ENCODE results near the gene PCAT7. TPM values are rescaled to one million over a fixed set of nuclear protein-coding genes. Genes with fewer than 3 reads are reported as not detected.

Gene PCAT7
- total and polyA plus RNA-seq, 2 experiments from 2014 or later = 4.0 to 5.5 TPM

GRCh38 chr9:94517254-94517653, 37.6 kb upstream of the PCAT7 start (continued):
- TF ChIP-seq ZNF462 (CRISPR knock-in tag; IDR thresholded peaks at IDR 0.05) (no peak), NANOG (IDR thresholded peaks at IDR 0.05; ENCODE audit: borderline replicate concordance) (no peak), ZNF331 (CRISPR knock-in tag; IDR thresholded peaks at IDR 0.05; ENCODE audit: low read depth) (no peak), ZNF114 (CRISPR knock-in tag; IDR thresholded peaks at IDR 0.05) (no peak), JUNB (IDR thresholded peaks at IDR 0.05; ENCODE audit: unreplicated experiment) (no peak), REST (IDR thresholded peaks at IDR 0.05; ENCODE audit: unreplicated experiment) (no peak)

All from GM23338 (cell line).